ENCODE measurements around the gene CCDC34.

CCDC34 gene

GRCh38 chr11:27307232-27307631 lies 55.8 kb downstream of the CCDC34 start:
- CTCF ChIA-PET, result no interaction called here

GRCh38 chr11:27305751-27306150 lies 57.3 kb downstream of the CCDC34 start:
- TF ChIP-seq CTCF (conservative IDR thresholded peaks at IDR 0.05; ENCODE audit: low read depth), result no peak
- POLR2A ChIA-PET (ENCODE audit: low non-redundant PET), result no interaction called here
- CTCF ChIA-PET, result interaction anchor here (1.0 kb wide), 1 partner anchor 9 kb away, joined by 3 read pairs; no protein-coding TSS in a partner anchor

More at GRCh38 chr11:27307232-27307631, 55.8 kb downstream of the CCDC34 start:
- no peak overlapping the region for H3K27ac ChIP-seq
- no peak for DNase-seq (ENCODE audit: low spot score)
- no peak for TF ChIP-seq CTCF (conservative IDR thresholded peaks at IDR 0.05; ENCODE audit: low read depth)
- POLR2A ChIA-PET (ENCODE audit: low non-redundant PET), result no interaction called here

DNA sequence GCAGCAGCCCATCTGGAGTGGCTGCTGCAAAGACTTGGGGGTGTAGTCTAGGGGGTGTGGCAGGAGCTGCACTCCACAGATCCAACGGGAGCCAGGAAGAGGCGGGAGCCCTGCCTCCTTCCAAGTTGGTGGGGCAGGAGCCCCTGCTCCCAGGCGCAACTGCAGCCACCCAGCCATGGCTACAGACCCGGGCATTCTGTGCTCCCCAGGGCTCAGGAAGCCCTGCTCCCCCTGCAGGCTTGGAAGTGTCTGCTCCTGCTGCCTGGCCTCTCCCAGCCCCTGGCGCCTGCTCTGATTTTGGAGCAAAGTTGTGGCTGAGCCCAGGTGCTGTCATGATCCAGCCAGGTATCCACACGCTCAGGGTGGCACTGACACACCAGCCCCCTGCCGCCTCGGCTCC lies 58.5 kb downstream of the CCDC34 start:
- POLR2A ChIA-PET (ENCODE audit: low non-redundant PET), result no interaction called here
- CTCF ChIA-PET, result no interaction called here
- no peak for DNase-seq (ENCODE audit: low spot score)
- H3K27ac ChIP-seq, result no peak overlapping the region
- TF ChIP-seq CTCF (conservative IDR thresholded peaks at IDR 0.05; ENCODE audit: low read depth), result no peak

More at GRCh38 chr11:27305751-27306150, 57.3 kb downstream of the CCDC34 start:
- H3K27ac ChIP-seq, result no peak overlapping the region
- DNase-seq (ENCODE audit: low spot score), result no peak

DNA sequence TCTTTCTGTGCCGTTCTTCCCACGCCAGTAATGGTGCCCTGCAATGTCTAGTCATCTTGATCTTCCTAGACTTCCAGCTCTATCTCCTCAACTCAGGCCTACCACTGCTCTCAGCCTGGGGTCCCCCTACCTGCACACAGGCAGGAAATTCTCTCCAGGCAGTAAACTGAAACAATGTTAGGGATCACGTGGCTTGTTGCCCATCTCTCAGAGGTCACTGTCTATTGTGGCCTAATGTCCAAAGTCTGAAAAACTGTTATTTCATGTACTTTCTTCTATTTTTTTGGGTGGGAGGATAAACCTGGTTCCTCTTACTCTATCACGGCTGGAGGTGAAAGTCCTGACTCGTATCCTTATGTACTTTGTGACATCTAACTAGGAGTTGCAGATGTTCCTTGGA lies 59.1 kb downstream of the CCDC34 start:
- H3K27ac ChIP-seq, result no peak overlapping the region
- ChIA-PET CTCF (interaction anchor here (0.5 kb wide), 1 partner anchor 1076 kb away, joined by 3 read pairs; no protein-coding TSS in a partner anchor), POLR2A (ENCODE audit: low non-redundant PET) (no interaction called here)
- DNase-seq (ENCODE audit: low spot score), result no peak
- no peak for TF ChIP-seq CTCF (conservative IDR thresholded peaks at IDR 0.05; ENCODE audit: low read depth)

- DNase-seq (ENCODE audit: low spot score), result no peak
- no peak overlapping the region for H3K27ac ChIP-seq
- CTCF ChIA-PET, result no interaction called here
- POLR2A ChIA-PET (ENCODE audit: low non-redundant PET), result no interaction called here
- no peak for TF ChIP-seq CTCF (conservative IDR thresholded peaks at IDR 0.05; ENCODE audit: low read depth)
These were observed 62.0 kb downstream of the CCDC34 start for GRCh38 chr11:27300974-27301373.

DNA sequence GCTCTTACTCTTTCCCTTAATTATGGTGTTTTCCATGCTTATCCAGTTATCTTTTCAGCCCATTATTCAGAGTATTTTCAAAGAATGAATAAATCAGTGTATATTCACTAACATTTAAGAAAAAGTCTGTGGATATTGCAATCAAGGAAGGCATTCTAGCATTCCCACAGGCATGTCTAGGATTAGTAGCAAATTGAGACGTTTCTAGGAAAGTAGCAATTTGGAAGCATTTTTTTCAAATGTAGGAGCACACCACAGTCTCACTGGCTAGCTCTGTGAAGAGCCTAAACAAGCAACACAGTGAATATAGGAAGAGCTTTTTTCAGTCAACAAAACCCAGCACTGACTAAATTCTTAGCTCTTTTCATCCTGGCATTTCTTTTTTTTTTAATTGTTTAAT lies 65.4 kb downstream of the CCDC34 start:
- H3K27ac ChIP-seq, result no peak overlapping the region
- no peak for TF ChIP-seq CTCF (conservative IDR thresholded peaks at IDR 0.05; ENCODE audit: low read depth)
- DNase-seq (ENCODE audit: low spot score), result no peak
- CTCF ChIA-PET, result interaction anchor here (0.6 to 1.8 kb wide), 6 partner anchors 8 to 624 kb away, joined by 3 to 33 read pairs (median 3); no protein-coding TSS in a partner anchor
- POLR2A ChIA-PET (ENCODE audit: low non-redundant PET), result no interaction called here

Data from RWPE1 (cell line).